ENCODE measurements around the gene TMEM253. TPM values are rescaled to one million over a fixed set of nuclear protein-coding genes. Genes with fewer than 3 reads are reported as not detected.

TMEM253 gene
- 0.59 TPM for total RNA-seq (2021; ENCODE audit: unreplicated experiment)
- 0.29 and 0.52 TPM in 2 replicates for polyA plus RNA-seq (2012)
- Bru-seq, nascent RNA: percentile 30 among the genes with signal in this experiment
- BruChase-seq, experiment 1, labeled RNA remaining after a 6-hour chase: percentile 28 among the genes with signal in this experiment
- BruChase-seq, experiment 2, labeled RNA remaining after a 2-hour chase: percentile 24 among the genes with signal in this experiment
- long read RNA-seq: 0 reads

GRCh38 chr14:21100931-21101330 lies at the start of gene TMEM253:
Gene TMEM253 (plus strand): TSS chr14:21101066. CDS start chr14:21101344, 278 bp downstream.
- no TSS peak for BruUV-seq (replicated peaks)
- Histone ChIP-seq H3K27ac (ENCODE audit: low read depth, low read length) (peak within 1 kb of the TSS; percentile 95; the same call in 1 of the 2 replicates), H3K9ac (ENCODE audit: low read length) (peak within 1 kb of the TSS; percentile 90; the same call in 1 of the 2 replicates), H3K9me2 (ENCODE audit: insufficient read depth) (no peaks in the 10 kb centered on the region), H3K4me2 (ENCODE audit: low read length) (peak within 1 kb of the TSS; percentile 92), H4K20me1 (ENCODE audit: insufficient read depth) (no peaks in the 10 kb centered on the region), H3K79me2 (ENCODE audit: insufficient read depth, low read length) (no peaks in the 10 kb centered on the region), H3K9me3 (ENCODE audit: control insufficient read depth in 1 of 2, insufficient read depth in 1 of 2, low read depth in 1 of 2, low read length in 2 of 2) (no peaks in the 10 kb centered on the region), H3K4me3 (replicated peaks in 1 of 2; ENCODE audit: low read depth in 1 of 2, low read length in 2 of 2) (no peak within 1 kb of the TSS), H3K27me3 (ENCODE audit: insufficient read depth, low read length) (no peaks in the 10 kb centered on the region), H3K4me1 (ENCODE audit: control insufficient read depth in 1 of 2, insufficient read depth in 2 of 2, low read length in 2 of 2) (peaks cover 32 to 57% of the 10 kb centered on the region in 2 experiments), H2AFZ (ENCODE audit: low read depth, low read length, poor library complexity, severe bottlenecking) (no peak within 1 kb of the TSS), H3K36me3 (ENCODE audit: control insufficient read depth in 1 of 2, insufficient read depth in 2 of 2, low read length in 2 of 2) (no peaks in the 10 kb centered on the region)
- TF ChIP-seq YY1 (IDR thresholded peaks at IDR 0.05; ENCODE audit: extremely low read depth, insufficient replicate concordance, low read depth, low read length): no peak
- TF ChIP-seq CEBPB (IDR thresholded peaks at IDR 0.05; ENCODE audit: low read depth): no peak
- TF ChIP-seq JUND (IDR thresholded peaks at IDR 0.05): no peak
- ATAC-seq (no peak), DNase-seq (ENCODE audit: low read depth, low spot score) (no peak)
- CTCF ChIA-PET: interaction anchor here (1.6 to 2.0 kb wide), 2 partner anchors 8 to 86 kb away, joined by 5 to 7 read pairs; no protein-coding TSS in a partner anchor
- POLR2A ChIA-PET: no interaction called here
- intact Hi-C loops (cut with micrococcal nuclease): loop anchor here (10.0 kb wide), 1 partner anchor 246 kb away; no protein-coding TSS in a partner anchor
- RAD21 ChIA-PET (ENCODE audit: low non-redundant PET in 1 of 2, low total read pairs in 2 of 2, uncharacterized antibody in 2 of 2, unreplicated experiment in 2 of 2): no interaction called here

GRCh38 chr14:21053184-21054122 lies 47.4 kb upstream of the TMEM253 start:
- Histone ChIP-seq H3K27me3 (ENCODE audit: insufficient read depth, low read length) (no peaks in the 10 kb centered on the region), H3K4me2 (ENCODE audit: low read length) (no peak overlapping the region), H3K4me3 (replicated peaks in 1 of 2; ENCODE audit: low read depth in 1 of 2, low read length in 2 of 2) (no peak overlapping the region), H3K9ac (ENCODE audit: low read length) (no peak overlapping the region), H3K79me2 (ENCODE audit: insufficient read depth, low read length) (no peaks in the 10 kb centered on the region), H3K36me3 (ENCODE audit: control insufficient read depth in 1 of 2, insufficient read depth in 2 of 2, low read length in 2 of 2) (no peaks in the 10 kb centered on the region), H3K27ac (ENCODE audit: low read depth, low read length) (no peak overlapping the region), H3K9me3 (ENCODE audit: control insufficient read depth in 1 of 2, insufficient read depth in 1 of 2, low read depth in 1 of 2, low read length in 2 of 2) (no peaks in the 10 kb centered on the region), H3K9me2 (ENCODE audit: insufficient read depth) (no peaks in the 10 kb centered on the region), H4K20me1 (ENCODE audit: insufficient read depth) (no peaks in the 10 kb centered on the region), H3K4me1 (ENCODE audit: control insufficient read depth in 1 of 2, insufficient read depth in 2 of 2, low read length in 2 of 2) (no peaks in the 10 kb centered on the region), H2AFZ (ENCODE audit: low read depth, low read length, poor library complexity, severe bottlenecking) (no peak overlapping the region)
- no peak for TF ChIP-seq MAX (IDR thresholded peaks at IDR 0.05)
- TF ChIP-seq RAD21 (IDR thresholded peaks at IDR 0.05; ENCODE audit: low read depth): no peak
- no peak for TF ChIP-seq EZH2phosphoT487 (IDR thresholded peaks at IDR 0.05; ENCODE audit: borderline replicate concordance)
- TF ChIP-seq ZNF274 (IDR thresholded peaks at IDR 0.05; ENCODE audit: low read depth, low read length): no peak
- TF ChIP-seq YY1 (IDR thresholded peaks at IDR 0.05; ENCODE audit: extremely low read depth, insufficient replicate concordance, low read depth, low read length): no peak
- no peak for TF ChIP-seq ZBTB33 (IDR thresholded peaks at IDR 0.05; ENCODE audit: extremely low read depth, insufficient replicate concordance, low read length)
- no peak for TF ChIP-seq ELF1 (IDR thresholded peaks at IDR 0.05; ENCODE audit: borderline replicate concordance, low read depth)
- intact Hi-C loops (cut with micrococcal nuclease): no loop called here
- ChIA-PET RAD21 (ENCODE audit: low non-redundant PET in 1 of 2, low total read pairs in 2 of 2, uncharacterized antibody in 2 of 2, unreplicated experiment in 2 of 2) (no interaction called here), POLR2A (no interaction called here), CTCF (interaction anchor here (0.8 kb wide), 1 partner anchor 39 kb away, joined by 3 read pairs; no protein-coding TSS in a partner anchor)
- no TSS peak for BruUV-seq (replicated peaks)
- DNase-seq (ENCODE audit: low read depth, low spot score): no peak
- ATAC-seq: no peak
